Hindlimb muscle (tissue), 1 donor: Measurements from ENCODE around the gene NUDT3. TPM values are rescaled to one million over a fixed set of nuclear protein-coding genes. Genes with fewer than 3 reads are reported as not detected.
A peak's percentile ranks its signal among the peaks of the same experiment; 100 is the strongest.
"Not testable (repeated sequence)": the region's sequence is repeated elsewhere in the genome, so short reads cannot be mapped to it uniquely, and the experiment has no call there.

Experiments used
- DNase-seq: peaks from one replicate; pipeline ENCODE4 v3.0.0-alpha.2; 2013
- polyA plus RNA-seq: library from polyadenylated mRNA; unstranded; fragments of 120-200 nt; gene quantifications from one replicate; pipeline ENCODE4 v1.2.1, GENCODE V29; 2013; ENCODE audit not compliant: insufficient read length

NUDT3 gene
- polyA plus RNA-seq, 1 donor, result 38.0 TPM

DNA sequence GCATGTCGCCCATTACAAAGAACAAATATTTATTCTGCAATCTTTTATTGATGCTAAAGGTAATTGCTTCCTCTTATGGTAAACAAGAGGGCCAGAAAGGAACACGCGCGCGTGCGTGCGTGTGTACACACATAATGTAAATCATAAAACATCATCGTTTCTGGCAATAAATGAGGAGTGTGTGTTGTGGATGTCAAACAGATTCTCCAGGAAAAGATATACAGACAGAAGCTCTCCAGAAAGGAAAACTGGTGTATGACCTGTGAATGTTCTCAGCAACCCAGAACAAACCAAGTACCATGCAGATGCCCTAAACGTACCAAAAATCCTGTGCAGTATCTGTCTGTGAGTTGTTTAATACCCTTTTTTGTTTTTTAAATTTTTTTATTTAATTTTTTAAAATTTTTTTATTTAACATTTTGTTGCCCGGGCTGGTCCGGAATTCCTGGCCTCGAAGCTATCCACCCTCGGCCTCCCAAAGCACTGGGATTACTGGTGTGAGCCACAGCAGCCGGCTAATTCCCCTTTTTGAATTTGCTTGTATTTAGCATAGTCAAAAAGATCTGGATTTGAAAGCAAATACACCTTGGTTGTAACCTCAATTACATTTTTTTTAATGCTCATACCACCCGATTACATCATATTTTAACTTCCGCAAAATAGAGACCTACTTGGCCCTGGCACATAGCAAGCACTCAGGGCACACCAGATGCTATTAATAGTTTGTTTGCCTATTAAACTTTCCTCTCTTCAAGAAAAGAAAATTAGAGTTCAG is 909 bp upstream of the NUDT3 start:
- DNase-seq, result no peak

DNA sequence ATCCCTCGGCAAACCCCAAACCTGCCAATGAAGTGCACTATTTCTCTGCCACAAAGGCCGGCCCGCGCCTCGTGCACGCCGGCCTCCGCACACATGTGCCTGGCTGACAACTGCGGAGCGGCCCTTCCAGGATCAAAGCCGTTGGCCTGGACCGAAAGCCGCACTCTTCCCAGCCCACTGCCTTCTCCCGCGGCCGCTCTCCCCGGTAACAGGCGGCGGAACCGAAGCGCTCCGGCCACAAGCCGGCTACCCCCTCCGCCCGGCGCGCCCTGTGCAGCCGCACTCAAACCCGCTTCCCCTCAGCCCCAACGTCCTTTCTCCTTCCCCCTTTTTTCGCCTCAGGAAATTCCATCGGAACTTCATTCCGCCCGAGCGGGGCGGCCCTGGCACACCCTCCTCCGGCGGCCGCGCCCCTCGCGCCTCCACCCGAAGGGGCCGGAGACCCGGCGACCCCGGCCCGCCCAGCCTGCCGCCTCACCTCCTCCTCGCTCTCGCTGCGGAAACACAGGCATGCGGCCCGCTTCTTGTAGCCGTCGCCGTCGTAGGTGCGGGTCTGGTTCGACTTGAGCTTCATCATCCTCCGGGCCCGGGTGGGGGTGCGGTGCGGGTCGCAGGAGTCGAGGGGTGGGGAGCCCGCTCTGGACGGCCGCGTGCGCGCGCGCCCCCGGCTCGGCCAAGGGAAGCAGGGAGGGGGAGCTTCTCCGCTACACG is 528 bp downstream of the NUDT3 start:
- DNase-seq, result peak; percentile 45

DNA sequence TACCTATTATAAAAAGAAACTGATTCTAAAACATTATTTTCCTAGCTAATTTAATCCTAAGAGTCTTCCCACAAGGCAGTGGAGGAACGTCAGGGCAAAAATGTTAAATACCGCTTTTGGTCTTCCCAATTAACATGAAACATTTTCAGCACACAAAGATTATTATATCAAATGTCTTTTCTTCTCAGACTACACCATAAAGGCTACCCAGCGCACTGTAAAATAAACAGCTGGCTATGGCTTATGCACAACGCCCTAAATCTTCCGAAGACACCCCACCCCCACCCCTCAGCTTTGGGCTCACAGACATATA is 1.0 kb downstream of the NUDT3 start:
- no peak for DNase-seq

DNA sequence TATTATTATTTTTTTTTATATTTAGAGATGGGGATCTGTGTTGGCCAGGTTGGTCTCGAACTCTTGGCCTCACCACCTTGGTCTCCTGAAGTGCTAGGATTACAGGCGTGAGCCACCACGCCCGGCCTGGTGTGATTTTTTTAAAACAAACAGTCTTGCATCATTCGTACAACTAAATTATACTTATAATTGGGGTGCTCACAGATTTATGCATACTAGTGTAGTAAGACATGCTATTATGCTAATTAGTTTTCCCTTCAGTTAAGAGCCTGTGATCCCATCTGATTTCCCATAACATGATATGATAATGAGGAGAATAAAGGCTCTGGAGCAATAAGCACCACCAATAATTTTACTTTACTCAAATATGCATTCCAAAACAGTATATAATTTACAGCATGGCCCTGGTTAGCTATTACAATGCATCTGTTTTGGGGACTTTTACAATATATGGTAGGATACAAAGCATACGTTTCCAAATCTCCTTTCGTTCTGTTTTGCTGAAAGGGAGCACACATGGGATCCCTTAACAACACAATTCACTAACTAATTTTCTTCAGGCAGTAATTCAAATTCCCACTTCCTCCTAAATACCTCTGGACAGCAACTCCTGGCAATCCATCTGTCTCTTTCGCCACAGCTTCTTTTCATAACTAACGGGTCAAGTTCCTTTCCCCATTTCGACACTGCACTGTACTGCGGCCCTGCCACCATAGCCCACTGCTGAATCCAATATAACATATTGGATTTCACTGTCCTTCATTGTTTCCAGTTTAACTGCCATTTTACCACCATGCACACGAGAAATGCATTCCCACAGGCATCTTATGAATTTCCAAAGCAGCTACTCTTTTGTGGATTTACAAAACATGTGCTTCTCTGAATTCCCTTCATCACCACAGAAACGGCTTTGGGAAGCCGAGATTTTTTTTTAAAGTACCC is 1.7 kb downstream of the NUDT3 start:
- DNase-seq, result peak; percentile 50

DNA sequence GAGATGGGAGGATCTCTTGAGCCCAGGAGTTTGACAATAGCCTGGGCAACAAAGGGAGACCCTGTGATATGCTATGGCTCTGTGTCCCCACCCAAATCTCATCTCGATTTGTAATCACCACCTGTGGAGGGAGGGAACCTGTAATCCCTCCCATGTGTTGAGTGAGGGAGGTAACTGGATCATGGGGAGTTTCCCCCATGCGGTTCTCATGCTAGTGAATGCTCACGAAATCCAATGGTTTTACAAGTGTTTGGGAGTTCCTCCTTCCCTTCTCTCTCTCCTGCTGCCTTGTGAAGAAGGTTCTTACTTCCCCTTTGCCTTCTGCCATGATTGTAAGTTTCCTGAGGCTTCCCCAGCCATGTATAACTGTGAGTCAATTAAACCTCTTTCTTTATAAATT is 3.4 kb downstream of the NUDT3 start:
- DNase-seq, result no peak

DNA sequence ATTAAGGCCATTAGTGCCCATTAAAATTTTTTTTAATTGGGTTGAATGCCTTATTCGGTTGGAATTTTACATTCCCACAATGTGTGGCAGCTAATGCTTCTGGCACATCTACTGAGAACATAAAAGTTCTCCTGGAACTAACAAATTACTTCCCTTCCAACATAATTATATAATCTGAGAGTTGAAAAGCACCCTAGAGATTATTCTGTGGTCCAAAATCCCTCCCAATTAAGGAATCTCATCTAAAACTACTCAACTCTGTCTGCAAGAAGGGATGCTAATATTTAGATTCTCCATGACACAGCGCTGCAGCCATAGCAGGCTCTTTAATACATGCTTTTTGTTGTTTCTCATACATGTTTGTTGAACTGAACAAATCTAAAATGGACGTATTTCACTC is 4.0 kb downstream of the NUDT3 start:
- no peak for DNase-seq

DNA sequence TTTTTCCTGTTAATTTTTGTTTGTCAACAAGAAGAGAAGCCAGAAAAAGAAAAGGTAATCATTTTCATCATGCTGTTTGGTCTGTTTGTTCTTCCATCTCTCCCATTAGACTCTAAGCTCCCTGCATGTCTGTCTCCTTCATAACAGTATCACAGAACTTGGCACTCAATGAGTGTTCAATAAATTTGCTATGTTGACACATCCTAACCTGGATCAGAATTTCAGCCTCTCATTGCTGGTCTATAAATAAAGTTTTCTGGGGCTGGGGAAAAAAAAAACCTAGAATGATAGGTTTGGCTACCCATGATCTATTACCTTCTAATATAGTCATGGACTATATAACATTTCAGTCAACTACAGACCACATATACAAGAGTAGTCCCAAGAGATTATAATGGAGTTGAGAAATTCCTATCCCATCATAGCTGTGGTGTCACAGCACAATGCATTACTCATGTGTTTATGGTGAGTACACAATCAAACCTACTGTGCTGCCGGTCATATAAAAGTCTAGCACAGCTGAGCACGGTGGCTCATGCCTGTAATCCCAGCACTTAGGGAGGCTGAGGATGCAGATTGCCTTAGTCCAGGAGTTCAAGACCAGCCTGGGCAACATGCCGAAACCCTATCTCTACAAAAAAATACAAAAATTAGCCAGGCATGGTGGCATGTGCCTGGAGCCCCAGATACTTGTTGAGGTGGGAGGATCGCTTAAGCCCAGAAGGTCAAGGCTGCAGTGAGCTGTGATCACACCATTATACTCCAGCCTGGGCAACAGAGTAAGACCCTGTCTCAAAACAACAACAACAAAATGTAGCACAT is 5.9 kb downstream of the NUDT3 start:
- no peak for DNase-seq

DNA sequence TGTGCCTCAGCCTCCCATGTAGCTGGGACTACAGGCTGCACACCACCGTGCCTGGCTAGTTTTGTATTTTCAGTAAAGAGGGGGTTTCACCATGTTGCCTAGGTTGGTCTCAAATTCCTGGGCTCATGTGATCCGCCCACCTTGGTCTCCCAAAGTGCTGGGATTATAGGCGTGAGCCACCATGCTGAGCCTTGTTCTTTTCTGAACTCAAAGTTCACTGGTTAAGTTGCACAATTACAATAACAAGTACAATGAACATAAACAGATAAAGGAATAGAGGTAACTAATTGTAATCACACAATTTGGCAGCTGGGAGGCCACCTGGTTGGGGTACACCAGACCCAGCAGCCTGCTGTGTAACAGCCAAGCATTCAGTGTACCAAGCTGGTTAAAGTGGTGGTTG is 6.7 kb downstream of the NUDT3 start:
- no peak for DNase-seq

DNA sequence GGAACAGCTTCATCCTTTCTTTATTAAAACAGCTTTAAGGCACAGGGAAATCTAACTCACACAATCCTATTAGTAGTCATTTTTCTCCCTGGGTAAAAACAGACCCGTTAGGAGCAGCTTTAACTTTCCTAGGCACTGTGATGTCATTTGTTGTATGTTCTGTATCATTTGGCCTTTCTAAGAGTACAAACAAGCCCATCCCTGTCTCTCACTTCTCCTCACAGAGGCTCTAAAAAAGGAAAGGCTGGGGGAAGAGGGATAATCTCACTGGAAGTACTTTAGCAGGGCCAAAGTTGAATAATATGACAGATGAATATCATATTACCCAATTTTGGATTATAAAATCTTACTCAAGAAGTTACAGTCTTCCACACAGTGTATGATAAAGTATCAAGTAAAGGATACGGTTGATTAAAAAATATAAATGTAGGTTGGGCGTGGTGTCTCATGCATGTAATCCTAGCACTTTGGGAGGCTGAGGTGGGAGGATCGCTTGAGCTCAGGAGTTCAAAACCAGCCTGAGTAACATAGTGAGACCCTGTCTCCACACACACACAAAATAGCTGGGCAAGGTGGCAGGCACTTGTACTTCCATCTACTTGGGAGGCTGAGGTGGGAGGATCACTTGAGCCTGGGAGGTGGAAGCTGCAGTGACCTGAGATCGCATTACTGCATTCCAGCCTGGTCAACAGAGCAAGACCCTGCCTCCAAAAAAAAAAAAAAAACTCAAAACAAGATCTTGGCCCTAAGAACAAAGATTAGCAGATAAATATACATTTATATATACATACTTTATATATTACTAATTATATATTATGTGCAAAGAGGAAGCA is 7.9 kb downstream of the NUDT3 start:
- DNase-seq, result no peak

DNA sequence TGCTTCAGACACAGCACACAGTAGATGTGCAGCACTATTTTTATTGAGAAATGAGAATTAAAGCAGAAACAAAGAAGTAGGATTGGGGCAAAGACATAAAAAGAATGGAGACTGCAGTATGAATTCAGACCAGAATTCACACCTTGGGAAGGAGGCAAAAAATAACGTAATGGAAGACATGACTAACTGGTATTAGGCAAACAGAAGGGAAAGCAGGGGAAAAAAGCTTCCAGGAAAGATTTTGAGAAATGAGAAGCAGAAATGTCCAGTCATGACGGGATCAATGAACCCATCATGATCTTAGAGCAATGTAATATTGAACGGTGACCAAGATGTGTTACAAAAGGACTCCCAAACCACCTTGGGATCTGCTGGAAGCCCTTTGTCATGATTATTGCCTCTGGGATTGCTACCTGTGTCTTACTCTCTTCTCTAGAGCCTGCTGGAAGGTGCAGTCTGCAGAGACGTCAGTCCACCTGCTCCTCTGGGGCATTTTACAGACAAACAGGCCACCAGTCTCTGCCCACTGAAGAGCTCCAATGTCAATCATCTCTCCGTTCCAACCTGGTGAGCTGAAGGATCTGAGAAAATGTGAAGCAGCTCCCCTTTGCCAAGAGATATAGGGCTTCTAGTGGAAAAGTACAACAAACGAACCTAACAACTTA is 8.7 kb downstream of the NUDT3 start:
- no peak for DNase-seq

DNA sequence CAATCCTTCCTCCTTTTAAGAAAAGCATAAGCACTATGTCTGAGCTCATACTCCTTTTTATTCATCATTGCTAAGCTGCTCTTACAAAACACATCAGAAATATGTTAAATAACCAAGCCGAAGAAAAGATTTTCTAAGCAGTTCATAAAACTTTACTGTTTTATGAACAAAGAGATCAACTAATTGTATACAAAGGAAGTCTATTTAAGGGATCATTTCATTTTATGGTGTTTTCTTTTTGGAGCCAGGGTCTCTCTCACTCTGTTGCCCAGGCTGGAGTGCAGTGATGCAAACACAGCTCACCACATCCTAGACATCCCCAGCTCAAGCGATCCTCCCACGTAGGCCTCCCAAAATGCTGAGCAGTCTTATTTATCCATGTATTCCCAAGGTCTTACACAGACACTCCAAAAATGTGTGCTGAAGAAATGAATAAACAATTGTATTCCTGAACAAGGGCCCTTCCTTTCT is 9.3 kb downstream of the NUDT3 start:
- DNase-seq, result no peak

DNA sequence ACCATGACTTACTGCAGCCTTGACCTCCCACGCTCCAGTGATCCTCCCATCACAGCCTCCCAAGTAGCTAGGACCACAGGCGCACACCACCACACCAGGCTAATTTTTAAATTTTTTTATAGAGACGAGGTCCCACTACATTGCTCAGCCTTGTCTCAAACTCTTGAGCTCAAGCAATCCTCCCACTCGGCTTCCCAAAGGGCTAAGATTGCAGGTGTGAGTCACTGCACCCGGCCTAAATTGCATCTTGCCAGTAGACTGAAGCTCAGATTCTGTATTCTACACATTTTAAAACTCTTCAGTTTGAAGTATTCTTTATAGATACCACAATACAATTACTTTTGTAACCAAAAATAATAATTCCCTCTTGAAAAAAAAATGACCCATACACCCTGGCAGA is 11.4 kb downstream of the NUDT3 start:
- DNase-seq, result no peak

DNA sequence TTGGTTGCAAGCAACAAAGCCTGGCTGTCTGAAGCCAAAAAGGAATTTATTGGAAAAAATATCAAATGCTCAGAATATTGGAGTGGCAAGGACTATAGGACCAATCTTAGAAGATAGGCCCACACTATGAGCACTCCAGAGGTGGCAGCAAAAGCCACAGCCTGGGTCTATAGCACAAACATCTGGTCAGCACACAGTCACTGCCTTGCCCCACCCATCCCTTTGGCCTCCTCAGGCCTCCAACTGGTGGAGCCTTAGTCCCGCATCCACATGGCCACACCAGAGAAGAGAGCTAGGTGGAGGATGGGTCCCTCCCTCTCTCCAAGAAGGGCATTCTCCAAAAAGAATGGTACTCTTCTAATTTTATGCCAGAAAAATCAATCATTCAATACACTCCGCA is 14.0 kb downstream of the NUDT3 start:
- DNase-seq, result no peak

DNA sequence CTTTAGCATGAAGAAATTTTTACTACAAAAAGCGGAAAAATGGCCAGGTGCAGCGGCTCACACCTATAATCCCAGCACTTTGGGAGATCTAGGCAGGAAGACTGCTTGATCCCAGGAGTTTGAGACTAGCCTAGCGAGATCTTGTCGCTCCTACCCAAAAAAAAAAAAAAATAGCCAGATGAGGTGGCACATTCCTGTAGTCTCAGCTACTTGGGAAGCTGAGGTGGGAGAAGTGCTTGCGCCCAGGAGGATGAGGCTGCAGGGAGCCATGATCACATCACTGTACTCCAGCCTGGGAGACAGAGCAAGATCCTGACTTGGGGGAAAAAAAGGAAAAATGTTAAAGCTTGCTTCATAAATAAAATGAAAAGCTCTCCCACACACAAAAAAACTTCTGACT is 14.5 kb downstream of the NUDT3 start:
- no peak for DNase-seq

DNA sequence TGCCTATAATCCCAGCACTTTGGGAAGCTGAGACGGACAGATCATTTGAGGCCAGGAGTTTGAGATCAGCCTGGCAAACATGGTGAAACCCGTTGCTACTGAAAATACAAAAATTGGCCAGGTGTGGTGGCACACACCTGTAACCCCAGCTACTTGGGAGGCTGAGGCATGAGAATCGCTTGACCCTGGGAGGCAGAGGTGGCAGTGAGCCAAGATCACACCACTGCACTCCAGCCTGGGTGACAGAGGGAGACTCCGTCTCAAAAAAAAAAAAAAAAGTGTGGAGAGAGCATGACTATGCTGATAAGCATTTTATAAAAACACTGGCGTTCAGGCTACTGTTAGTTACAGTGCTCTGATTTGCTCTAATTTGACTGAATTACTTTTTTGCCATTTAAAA is 14.9 kb downstream of the NUDT3 start:
- DNase-seq, result not testable (repeated sequence)

DNA sequence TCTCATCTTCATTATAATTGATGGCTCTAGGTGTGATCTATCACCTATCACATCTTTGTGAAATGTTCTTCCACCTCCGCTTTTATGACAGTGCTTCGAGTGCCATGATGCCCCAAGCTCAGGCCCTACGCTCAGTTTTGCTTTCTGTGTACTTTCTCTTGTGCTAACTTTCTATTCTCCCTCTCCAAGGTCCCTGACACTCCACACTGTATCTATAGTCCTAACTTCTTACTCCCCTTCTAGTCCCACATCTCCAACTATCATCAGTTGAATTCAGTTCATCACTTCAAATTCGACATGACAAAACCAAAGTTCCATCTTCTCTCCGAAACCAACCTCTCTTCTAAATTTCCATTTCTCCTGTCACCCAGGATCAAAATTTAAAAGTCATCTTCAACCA is 16.6 kb downstream of the NUDT3 start:
- no peak for DNase-seq

DNA sequence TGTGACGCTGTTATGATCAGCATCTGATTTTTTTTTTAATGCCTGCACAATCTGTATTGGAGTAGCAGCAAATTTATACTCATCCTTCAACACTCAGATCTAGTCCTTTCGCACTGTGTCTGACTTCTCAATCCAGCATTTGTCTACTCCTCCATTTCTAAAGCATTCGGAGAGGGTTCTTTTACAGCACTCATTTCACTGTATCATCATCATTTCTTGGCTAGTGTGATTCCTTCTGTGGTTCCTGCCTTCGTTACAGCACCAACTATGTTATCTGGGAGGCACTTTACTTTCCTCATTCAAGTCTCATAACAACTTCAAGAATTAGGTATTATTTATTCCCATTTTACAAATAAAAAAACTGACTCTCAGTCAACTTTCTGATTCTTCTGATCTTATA is 18.0 kb downstream of the NUDT3 start:
- DNase-seq, result no peak

DNA sequence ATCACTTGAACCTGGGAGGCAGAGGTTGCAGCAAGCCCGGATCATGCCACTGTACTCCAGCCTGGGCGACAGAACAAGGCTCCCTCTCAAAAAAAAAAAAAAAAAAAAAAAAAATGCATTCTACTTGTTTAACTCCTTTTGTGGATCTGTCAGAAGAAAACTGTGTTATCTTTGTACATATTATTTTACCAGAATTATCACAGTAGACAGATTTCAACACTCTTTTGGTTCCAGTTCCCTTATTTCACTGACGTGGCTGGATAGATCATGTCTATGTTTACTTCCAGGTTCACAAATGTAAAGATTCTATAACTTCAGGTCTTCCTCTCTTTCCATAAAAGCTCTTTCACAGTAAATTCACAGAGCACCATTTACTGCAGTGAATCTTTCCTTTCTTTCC is 18.4 kb downstream of the NUDT3 start:
- no peak for DNase-seq

DNA sequence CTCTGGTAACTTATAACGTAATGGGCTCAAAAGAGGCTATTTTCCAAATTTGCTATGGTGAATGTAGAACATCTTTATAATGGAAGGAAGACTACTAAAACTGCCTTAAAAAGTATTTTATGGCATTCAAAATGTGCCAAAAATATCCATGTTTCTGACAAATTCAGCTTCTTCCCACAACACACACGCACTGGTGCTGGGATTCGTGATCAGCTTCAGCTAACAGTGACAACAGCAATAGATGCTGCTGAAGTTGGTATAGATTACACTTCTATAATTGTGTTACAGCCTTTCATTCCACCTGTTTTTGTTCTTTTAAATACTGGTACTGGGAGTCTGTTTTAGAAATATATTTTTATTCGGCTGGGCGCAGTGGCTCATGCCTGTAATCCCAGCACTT is 19.0 kb downstream of the NUDT3 start:
- no peak for DNase-seq

DNA sequence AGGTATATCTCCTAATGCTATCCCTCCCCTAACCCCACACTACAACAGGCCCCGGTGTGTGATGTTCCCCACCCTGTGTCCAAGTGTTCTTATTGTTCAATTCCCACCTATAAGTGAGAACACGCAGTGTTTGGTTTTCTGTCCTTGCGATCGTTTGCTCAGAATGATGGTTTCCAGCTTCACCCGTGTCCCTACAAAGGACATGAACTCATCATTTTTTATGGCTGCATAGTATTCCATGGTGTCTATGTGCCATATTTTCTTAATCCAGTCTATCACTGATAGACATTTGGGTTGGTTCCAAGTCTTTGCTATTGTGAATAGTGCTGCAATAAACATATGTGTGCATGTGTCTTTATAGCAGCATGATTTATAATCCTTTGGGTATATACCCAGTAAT is 20.6 kb downstream of the NUDT3 start:
- not testable (repeated sequence) for DNase-seq

DNA sequence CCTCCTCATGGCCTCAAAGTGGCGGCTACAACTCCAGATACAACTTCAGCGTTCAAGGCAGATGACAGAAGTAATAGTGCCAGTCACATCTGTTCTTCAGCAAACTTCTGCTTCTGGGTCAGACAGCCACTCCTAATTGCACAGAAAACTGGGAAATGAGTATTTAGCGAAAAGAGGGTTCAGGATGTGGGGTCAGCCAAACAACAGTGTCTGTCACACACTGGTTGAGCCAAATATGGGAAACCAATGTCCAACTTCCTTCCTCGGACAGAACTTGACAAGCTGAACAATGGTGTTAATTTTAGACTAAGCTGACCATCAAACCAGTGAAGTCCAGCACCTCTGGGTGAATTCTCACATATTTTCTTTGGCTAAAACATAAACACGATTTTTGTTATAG is 22.1 kb downstream of the NUDT3 start:
- no peak for DNase-seq
